CD4-positive, alpha-beta T cell treated with Interleukin-15 for 4 hours (primary cell): ENCODE results near the gene TIMM8A.

Experiments
- DNase-seq: peaks from one replicate; pipeline ENCODE4 v3.0.0-alpha.2; 2020; ENCODE audit warnings: low spot score

TIMM8A gene

GRCh38 chrX:101348452-101349192 is at the start of gene TIMM8A:
TIMM8A (minus strand) TSS chrX:101348742; CDS start chrX:101348664, 78 bp downstream.
- peak; percentile 65 for DNase-seq

- no peak for DNase-seq
These were observed 49.2 kb upstream of the TIMM8A start for GRCh38 chrX:101397779-101398178.

GRCh38 chrX:101395789-101396188 is 47.2 kb upstream of the TIMM8A start:
- DNase-seq, result no peak

GRCh38 chrX:101394372-101394771 is 45.8 kb upstream of the TIMM8A start:
- DNase-seq, result no peak

GRCh38 chrX:101393530-101394305 is 45.2 kb upstream of the TIMM8A start:
- no peak for DNase-seq

- DNase-seq, result no peak
These were observed 43.3 kb upstream of the TIMM8A start for GRCh38 chrX:101391831-101392230.

GRCh38 chrX:101390664-101391525 is 42.4 kb upstream of the TIMM8A start, which contains the start of gene RPL36A:
RPL36A (plus strand) TSS chrX:101391011; CDS start chrX:101391044, 33 bp downstream.
- peak; percentile 82 for DNase-seq

- no peak for DNase-seq
These were observed 40.1 kb upstream of the TIMM8A start for GRCh38 chrX:101388604-101389003.

- DNase-seq, result no peak
These were observed 38.0 kb upstream of the TIMM8A start for GRCh38 chrX:101386542-101386885.

- DNase-seq, result no peak
These were observed 37.4 kb upstream of the TIMM8A start, which contains the start of gene BTK for GRCh38 chrX:101385795-101386541. BTK (minus strand) TSS chrX:101386191; CDS start chrX:101375284, 10,907 bp downstream.

- DNase-seq, result no peak
These were observed 36.6 kb upstream of the TIMM8A start for GRCh38 chrX:101385026-101385684.

- no peak for DNase-seq
These were observed 35.2 kb upstream of the TIMM8A start for GRCh38 chrX:101383679-101384205.

- no peak for DNase-seq
These were observed 29.0 kb upstream of the TIMM8A start for GRCh38 chrX:101377547-101377946.

GRCh38 chrX:101370888-101371504 is 22.5 kb upstream of the TIMM8A start:
- no peak for DNase-seq

GRCh38 chrX:101369687-101370086 is 21.1 kb upstream of the TIMM8A start:
- no peak for DNase-seq

- DNase-seq, result no peak
These were observed 20.3 kb upstream of the TIMM8A start for GRCh38 chrX:101368800-101369199.

- DNase-seq, result no peak
These were observed 16.8 kb upstream of the TIMM8A start for GRCh38 chrX:101365301-101365795.

GRCh38 chrX:101362757-101363156 is 14.2 kb upstream of the TIMM8A start:
- no peak for DNase-seq

- DNase-seq, result no peak
These were observed 13.6 kb upstream of the TIMM8A start for GRCh38 chrX:101362116-101362515.

GRCh38 chrX:101360390-101360789 is 11.8 kb upstream of the TIMM8A start:
- no peak for DNase-seq
